MM.1S (cell line): Measurements from ENCODE around the gene NBEA.

Source experiments
- DNase-seq: peaks from one replicate; pipeline ENCODE4 v3.0.0-alpha.2; 2015
- H2AFZ ChIP-seq: fragments of 300-600 bp; sonication (generic); 2 replicates; pipeline ENCODE4 v1.6.0; 2016; ENCODE audit warnings: antibody characterized with exemption, low read length
- H3F3A ChIP-seq: fragments of 300-600 bp; sonication (generic); 2 replicates; pipeline ENCODE4 v1.6.1; 2016; ENCODE audit warnings: mild to moderate bottlenecking, antibody characterized with exemption, low read length, moderate library complexity, mixed read lengths; ENCODE audit not compliant: insufficient read depth
- H3K27ac ChIP-seq: fragments of 300-600 bp; sonication (generic); 2 replicates; pipeline ENCODE4 v1.5.1; 2016; ENCODE audit warnings: mild to moderate bottlenecking, low read length
- H3K27me3 ChIP-seq: fragments of 300-600 bp; sonication (generic); replicated peaks from 2 replicates; pipeline ENCODE4 v1.6.0; 2016; ENCODE audit warnings: low read length; ENCODE audit not compliant: insufficient read depth
- H3K36me3 ChIP-seq: fragments of 300-600 bp; sonication (generic); replicated peaks from 2 replicates; pipeline ENCODE4 v1.6.1; 2016; ENCODE audit warnings: mild to moderate bottlenecking, low read length, mixed read lengths; ENCODE audit not compliant: insufficient read depth
- H3K4me1 ChIP-seq: fragments of 300-600 bp; sonication (generic); 2 replicates; pipeline ENCODE4 v1.6.1; 2016; ENCODE audit warnings: low read length, mixed read lengths
- H3K4me2 ChIP-seq: fragments of 300-600 bp; sonication (generic); 2 replicates; pipeline ENCODE4 v1.6.0; 2016; ENCODE audit warnings: low read depth, low read length
- H3K4me3 ChIP-seq: fragments of 300-600 bp; sonication (generic); 2 replicates; pipeline ENCODE4 v1.5.1; 2016; ENCODE audit warnings: low read length, mixed read lengths
- H3K79me2 ChIP-seq: fragments of 300-600 bp; sonication (generic); 2 replicates; pipeline ENCODE4 v1.6.1; 2016; ENCODE audit warnings: mixed run types, low read length, mixed read lengths
- H3K9ac ChIP-seq: fragments of 300-600 bp; sonication (generic); 2 replicates; pipeline ENCODE4 v1.6.1; 2016; ENCODE audit warnings: low read length, mixed read lengths
- H3K9me2 ChIP-seq: fragments of 300-600 bp; sonication (generic); replicated peaks from 2 replicates; pipeline ENCODE4 v1.6.1; 2016; ENCODE audit warnings: mild to moderate bottlenecking, low read length, mixed read lengths; ENCODE audit not compliant: insufficient read depth
- H3K9me3 ChIP-seq: fragments of 300-600 bp; sonication (generic); replicated peaks from 2 replicates; pipeline ENCODE4 v1.6.1; 2016; ENCODE audit warnings: mild to moderate bottlenecking, low read length, mixed read lengths; ENCODE audit not compliant: insufficient read depth
- H4K20me1 ChIP-seq: fragments of 300-600 bp; sonication (generic); 2 replicates; pipeline ENCODE4 v1.6.1; 2016; ENCODE audit warnings: mild to moderate bottlenecking, low read length, moderate library complexity, mixed read lengths; ENCODE audit not compliant: insufficient read depth
- CTCF ChIP-seq: fragments of 300-600 bp; sonication (generic); IDR thresholded peaks from 2 replicates; pipeline ENCODE4 v1.5.1; 2016; ENCODE audit warnings: antibody characterized with exemption, low read length, mixed read lengths
- EZH2 ChIP-seq: fragments of 300-600 bp; sonication (generic); optimal IDR thresholded peaks from 2 replicates; pipeline ENCODE3; 2017; ENCODE audit warnings: low read depth, mild to moderate bottlenecking, antibody characterized with exemption, low read length, mixed read lengths
- EZH2phosphoT487 ChIP-seq: fragments of 300-600 bp; sonication (generic); IDR thresholded peaks from 2 replicates; pipeline ENCODE4 v1.6.1; 2018; ENCODE audit warnings: antibody characterized with exemption, low read length

The NBEA gene

GRCh38 chr13:35593651-35594050 lies 651.6 kb downstream of the NBEA start:
- H3K9ac ChIP-seq = no peak overlapping the region
- no peaks in the 10 kb centered on the region for H3F3A ChIP-seq
- TF ChIP-seq EZH2 = no peak
- no peak for TF ChIP-seq EZH2phosphoT487
- no peak for TF ChIP-seq CTCF

GRCh38 chr13:35594096-35594495 lies 652.0 kb downstream of the NBEA start:
- no peak overlapping the region for H3K4me2 ChIP-seq
- H3K4me3 ChIP-seq = no peak overlapping the region
- DNase-seq = no peak
- no peaks in the 10 kb centered on the region for H3K4me1 ChIP-seq
- no peaks in the 10 kb centered on the region for H4K20me1 ChIP-seq
- H3K9me2 ChIP-seq = no peaks in the 10 kb centered on the region
- TF ChIP-seq EZH2phosphoT487 (no peak), CTCF (no peak), EZH2 (no peak)
- no peak overlapping the region for H3K9ac ChIP-seq
- no peak overlapping the region for H3K27ac ChIP-seq
- no peaks in the 10 kb centered on the region for H3F3A ChIP-seq
- H3K36me3 ChIP-seq = no peaks in the 10 kb centered on the region
- H3K9me3 ChIP-seq = no peaks in the 10 kb centered on the region
- H3K27me3 ChIP-seq = no peaks in the 10 kb centered on the region
- H2AFZ ChIP-seq = no peak overlapping the region
- no peaks in the 10 kb centered on the region for H3K79me2 ChIP-seq

More at GRCh38 chr13:35593651-35594050, 651.6 kb downstream of the NBEA start:
- H3K9me2 ChIP-seq = no peaks in the 10 kb centered on the region
- no peaks in the 10 kb centered on the region for H3K36me3 ChIP-seq
- H3K4me3 ChIP-seq = no peak overlapping the region
- no peak overlapping the region for H3K4me2 ChIP-seq
- H3K27ac ChIP-seq = no peak overlapping the region
- no peaks in the 10 kb centered on the region for H3K79me2 ChIP-seq
- no peaks in the 10 kb centered on the region for H3K9me3 ChIP-seq
- no peak overlapping the region for H2AFZ ChIP-seq
- no peaks in the 10 kb centered on the region for H3K27me3 ChIP-seq
- no peak for DNase-seq
- H4K20me1 ChIP-seq = no peaks in the 10 kb centered on the region
- H3K4me1 ChIP-seq = no peaks in the 10 kb centered on the region

GRCh38 chr13:35595181-35595580 lies 653.1 kb downstream of the NBEA start:
- TF ChIP-seq EZH2 (no peak), CTCF (no peak), EZH2phosphoT487 (no peak)

More at GRCh38 chr13:35595181-35595580, 653.1 kb downstream of the NBEA start:
- Histone ChIP-seq H3K9me3 (no peaks in the 10 kb centered on the region), H3K9me2 (no peaks in the 10 kb centered on the region), H3K27me3 (no peaks in the 10 kb centered on the region), H3F3A (no peaks in the 10 kb centered on the region), H3K4me2 (no peak overlapping the region), H2AFZ (no peak overlapping the region), H3K4me3 (no peak overlapping the region), H3K27ac (no peak overlapping the region), H3K9ac (no peak overlapping the region), H3K4me1 (no peaks in the 10 kb centered on the region), H4K20me1 (no peaks in the 10 kb centered on the region), H3K79me2 (no peaks in the 10 kb centered on the region), H3K36me3 (no peaks in the 10 kb centered on the region)
- DNase-seq = no peak
